NOMO-1 treated with DMSO at 0.1 percent for 48 hours (cell line): ENCODE data around the gene CSDE1.
A peak's percentile ranks its signal among the peaks of the same experiment; 100 is the strongest.

Source experiments
- DNase-seq: peaks from one replicate; lab custom pipeline; 2025; ENCODE audit not compliant: unreplicated experiment; lab: John Stamatoyannopoulos, UW

Gene CSDE1

DNA sequence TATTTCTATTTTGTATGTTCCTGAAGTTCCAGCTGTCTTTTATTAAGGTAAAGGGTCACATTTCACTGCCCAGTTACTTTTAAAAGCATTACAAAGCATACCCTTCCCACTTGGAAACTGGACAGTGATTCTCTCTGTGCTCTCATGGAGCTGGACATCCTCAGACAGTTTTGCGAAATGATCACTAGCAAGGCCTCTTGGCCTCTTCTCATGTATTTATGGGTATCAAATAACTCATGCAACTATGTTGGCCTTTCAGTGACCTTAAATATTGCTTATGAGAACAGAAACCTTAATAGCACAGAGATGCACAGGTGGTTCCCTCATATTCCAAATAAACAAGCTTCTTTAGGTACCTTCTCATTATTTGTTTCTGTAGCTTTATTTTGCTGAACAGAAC, 54.5 kb downstream of the CSDE1 start:
- no peak for DNase-seq

DNA sequence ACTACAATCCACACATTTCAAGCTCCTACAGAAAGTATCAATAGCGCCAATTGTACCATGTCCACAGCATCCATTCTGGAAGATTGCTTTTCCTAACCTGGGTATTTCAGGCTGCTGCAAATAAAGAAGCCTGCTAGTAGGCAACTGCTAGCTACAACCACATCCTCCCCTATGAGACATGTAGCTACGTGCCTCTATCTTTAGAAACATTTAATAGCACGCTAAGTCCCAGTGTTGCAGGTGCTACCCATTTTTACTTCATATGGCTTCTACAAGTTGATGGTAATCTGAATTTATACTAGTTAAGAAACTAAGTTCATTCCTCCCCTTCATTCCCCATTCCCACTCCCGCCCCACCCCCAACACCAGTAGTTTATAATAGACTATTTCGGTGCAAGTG, 55.0 kb downstream of the CSDE1 start:
- DNase-seq, result no peak

DNA sequence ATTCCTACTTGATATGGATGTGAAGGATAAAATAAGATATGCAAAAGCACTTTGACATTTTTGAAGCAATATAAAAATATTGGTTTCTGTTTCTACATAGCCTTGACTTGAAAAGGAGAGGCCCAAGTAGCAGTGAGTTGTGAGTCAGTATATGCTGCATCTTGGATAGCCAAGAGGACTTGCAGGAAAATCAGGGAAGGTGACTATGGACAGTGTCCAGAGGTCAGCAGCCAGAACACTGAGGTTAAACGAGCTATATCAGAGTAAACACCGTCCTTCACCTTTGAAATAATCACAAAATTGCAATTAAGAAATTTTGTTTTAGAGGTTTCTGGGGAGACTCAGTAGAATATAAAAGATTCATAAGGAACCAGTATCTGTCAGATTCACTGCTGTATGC, 55.9 kb downstream of the CSDE1 start:
- no peak for DNase-seq

DNA sequence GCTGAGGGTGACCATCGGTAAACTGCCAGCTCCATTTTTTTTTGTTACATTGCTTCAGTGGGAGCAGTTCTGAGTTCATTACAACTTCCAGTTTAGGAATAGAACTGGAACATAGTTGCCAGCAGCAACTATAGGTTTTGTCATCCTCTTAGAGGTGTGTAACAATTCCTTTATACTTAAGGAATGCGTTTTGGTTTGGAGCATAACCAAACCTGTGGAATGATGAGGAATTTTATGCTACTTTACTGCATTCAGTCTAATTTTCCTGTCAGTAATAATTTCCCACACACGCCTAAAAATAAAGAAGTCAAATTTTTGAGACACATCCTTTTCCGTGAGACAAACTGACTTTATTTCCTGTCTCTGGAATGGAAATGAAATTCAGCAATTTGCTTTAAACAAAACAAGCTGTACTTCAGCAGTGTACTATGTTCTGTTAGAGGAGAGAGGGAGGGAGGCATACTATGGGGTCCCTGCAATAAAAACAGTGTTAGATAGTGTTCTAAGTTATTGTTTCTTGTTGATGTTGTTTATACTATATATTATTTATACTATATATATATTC, 57.7 kb downstream of the CSDE1 start:
- no peak for DNase-seq

DNA sequence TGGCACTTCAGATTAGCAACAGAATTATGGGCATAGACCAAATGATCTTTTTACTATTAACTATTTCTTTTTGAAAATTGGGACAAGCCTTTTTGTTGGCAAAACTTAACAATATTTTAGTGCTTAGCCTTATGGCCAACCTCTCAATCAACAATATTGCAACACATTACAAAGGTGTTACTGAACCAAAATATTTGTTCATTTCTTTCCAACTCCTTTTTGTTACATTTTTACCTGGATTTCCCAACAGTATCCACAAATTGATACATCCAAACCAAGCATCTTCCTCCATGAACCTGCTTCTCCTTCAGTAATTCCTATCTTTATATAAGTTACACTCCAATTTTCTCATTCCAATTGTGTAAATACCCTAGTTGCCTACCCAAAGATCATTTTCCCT, 61.0 kb downstream of the CSDE1 start:
- no peak for DNase-seq

DNA sequence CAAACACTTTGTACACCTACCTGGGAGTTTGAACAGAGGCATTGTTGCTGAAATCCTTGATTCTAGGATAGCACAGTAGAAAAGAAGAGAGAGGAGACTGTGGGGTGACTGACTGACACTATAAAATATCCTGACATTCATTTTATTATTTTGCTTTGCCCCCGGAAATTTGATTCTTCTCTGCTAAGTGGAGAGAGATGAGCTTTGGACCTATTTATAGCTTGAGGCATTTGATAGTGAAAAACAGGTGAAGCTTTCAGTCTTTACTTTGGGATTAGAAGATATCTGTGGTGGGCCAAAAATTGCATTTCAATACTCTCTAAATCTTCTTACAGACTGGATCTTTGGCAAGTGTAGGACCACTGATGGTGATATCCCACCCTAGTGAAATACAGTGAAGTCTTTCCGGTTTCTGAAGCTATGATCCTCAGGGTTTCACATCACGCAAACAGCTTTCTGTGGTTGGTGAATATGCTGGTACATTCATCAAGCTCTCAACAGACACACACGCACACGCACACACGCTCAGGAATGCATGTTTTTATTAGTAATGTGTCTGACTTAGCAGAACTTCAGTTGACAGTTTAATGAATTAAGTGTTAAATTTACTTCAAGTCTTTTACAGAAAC, 62.2 kb downstream of the CSDE1 start, which contains the start of gene AMPD1:
AMPD1 (minus strand) TSS at position 117 of the 629 bp plus-strand sequence; CDS start at position 42, 75 bp downstream.
- DNase-seq, result no peak

DNA sequence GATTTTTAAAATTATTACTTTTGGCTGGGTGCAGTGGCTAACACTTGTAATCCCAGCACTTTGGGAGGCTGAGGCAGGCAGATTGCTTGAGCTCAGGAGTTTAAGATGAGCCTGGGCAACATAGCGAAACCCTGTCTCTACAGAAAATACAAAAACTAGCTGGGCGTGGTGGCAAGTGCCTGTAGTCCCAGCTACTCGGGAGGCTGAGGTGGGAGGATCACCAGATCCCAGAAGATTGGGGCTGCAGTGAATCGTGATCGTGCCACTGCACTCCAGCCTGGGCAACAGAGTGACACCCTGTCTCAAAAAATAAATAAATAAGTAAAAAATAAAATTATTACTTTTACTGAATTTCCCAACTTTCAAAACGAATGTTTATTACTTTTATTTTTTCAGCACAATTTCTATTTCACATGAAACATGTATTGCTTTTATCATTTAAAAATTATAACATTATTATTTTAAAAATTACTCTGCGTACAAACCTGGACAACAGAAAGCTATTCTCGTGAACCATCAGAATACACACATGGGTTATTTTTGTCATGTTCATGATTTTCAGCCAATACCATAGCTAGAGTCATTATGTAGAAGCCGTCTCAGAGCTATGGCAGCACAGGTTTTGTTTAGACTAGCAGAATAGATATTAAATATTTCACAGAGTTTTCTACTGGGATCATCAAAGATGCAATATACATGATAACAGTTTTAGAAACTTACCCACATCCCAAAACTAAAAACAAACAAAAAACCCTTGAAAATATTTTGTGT, 63.1 kb downstream of the CSDE1 start:
- DNase-seq, result no peak

DNA sequence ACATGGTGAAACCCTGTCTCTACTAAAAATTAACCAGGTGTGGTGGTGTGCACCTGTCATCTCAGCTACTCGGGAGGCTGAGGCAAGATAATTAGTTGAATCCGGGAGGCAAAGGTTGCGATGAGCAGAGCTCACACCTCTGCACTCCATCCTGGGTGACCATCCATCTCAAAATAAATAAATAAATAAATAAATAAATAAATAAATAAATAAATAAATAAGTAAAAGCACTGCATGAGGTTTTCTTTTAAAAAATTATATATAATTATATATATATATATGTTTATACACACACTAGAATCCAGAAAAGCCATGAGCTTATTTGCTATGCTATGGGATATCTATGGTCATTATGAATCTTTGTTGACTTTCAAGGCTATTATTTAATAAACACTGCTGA, 64.8 kb downstream of the CSDE1 start:
- DNase-seq, result no peak

DNA sequence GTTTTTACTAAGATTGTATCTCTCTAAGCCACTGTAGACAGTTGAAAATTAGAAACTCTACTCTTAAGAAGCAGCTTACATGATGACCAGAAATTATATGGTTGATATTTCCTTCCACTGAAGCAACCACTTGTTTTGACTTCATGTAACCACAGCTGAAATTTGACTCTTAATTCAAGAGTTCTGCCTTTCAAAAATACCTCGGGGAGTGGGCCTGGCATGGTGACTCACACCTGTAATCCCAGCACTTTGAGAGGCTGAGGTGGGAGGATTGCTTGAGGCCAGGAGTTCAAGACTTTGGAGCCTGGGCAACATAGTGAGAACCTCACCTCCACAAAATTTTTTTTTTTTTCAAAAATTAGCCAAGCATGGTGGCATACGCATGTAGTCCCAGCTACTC, 66.7 kb downstream of the CSDE1 start:
- DNase-seq, result no peak

DNA sequence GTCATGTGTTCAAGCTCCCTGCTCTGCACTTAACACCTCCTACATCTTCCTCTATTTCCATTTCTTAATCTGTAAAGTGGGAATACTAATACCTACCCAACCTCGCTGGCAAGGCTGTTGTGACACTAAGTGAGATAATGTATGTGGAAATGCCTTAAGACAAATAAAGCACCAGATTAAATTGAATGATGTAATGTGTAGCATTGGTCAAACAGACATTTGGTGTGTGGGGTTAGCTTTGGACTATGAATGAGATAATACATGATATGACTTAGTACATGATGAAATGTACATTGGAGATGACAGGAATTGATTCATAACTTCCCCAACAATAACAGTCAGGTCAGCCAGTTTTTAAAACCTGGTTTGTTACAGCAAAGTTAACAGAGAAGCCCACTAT, 67.6 kb downstream of the CSDE1 start:
- DNase-seq, result no peak

DNA sequence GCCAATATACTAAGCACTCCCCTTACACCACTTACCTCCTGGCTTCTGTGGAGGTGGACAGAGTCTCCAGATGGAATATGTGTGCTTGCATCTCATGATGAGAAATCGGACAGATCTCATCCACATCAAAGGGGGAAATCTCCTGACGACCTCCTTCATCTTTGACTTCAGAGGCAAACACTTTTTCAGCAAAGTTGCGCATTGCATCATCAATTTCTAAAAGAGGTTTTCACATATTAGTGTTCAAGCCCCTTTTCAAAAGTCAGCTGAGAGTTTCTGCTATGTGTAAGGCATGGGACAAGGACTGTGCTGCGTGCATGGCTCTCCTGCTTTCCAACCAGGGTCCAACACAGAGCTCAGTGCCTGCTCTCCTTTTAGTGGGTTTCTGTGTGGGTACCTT, 69.3 kb downstream of the CSDE1 start:
- DNase-seq, result no peak

DNA sequence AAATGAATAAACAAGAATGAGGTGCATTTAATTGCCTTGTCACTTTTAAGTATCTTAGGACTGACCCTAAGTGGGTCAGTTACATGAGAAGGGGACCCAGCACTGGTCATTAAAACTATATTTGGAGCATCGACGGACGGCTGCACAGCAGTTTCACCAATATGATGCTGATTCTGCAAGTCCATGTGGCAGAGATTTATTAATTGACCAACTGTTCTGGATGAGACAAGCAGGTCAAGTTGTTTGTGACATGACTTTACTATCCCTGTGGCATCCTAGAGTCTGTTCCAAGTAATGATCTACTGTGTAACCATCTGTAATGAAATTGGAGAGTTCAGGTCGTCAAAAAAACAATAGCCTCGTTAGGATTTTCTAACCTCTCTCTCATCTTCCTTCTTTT, 71.9 kb downstream of the CSDE1 start:
- DNase-seq, result no peak

DNA sequence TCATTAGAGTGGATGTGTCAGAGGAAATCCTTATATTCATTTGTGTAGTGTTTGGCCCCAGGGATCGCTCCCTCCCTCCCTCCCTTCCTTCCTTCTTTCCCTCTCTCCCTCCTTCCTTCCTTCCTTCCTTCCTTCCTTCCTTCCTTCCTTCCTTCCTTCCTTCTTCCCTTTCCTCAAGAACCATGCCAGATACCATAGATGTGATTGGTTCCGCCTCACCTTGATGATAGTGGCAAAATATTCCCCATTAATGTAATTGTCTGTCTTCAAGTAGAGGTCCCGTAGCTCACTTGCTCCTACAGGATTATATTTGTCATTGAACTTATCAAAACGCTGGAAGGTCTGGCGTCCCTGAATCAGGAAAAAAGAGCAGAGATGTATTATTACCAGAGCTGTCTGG, 80.1 kb downstream of the CSDE1 start:
- no peak for DNase-seq

DNA sequence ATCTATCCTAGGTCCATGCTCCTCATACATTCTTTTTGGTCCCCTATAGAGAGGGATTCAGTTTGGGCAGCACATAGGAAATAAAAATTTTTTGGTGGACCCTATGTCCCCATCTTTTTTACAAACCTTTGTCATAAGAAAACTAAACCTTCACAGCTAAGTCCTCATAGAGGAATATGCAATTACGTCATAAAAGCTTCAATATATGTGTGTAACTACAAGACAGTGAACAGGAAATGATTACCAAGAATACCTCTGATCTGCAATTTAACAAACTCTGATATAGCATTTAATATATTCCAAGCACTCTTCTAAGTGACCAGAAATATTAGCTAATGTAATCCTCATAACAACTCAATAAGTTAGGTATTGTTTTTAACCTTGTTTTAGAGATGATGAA, 81.7 kb downstream of the CSDE1 start:
- no peak for DNase-seq

DNA sequence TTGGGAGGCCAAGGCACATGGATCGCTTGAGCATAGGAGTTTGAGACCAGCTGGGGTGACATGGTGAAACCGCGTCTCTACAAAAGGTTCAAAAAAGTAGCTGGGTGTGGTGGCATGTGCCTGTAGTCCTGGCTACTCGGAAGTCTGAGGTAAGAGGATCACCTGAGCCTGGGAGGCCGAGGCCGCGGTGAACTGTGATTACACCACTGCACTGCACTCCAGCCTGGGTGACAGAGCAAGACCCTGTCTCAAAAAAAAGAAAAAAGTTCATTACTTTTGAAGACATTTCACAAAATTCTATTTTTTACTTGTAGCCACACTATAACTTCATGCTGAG, 85.9 kb downstream of the CSDE1 start:
- no peak for DNase-seq

DNA sequence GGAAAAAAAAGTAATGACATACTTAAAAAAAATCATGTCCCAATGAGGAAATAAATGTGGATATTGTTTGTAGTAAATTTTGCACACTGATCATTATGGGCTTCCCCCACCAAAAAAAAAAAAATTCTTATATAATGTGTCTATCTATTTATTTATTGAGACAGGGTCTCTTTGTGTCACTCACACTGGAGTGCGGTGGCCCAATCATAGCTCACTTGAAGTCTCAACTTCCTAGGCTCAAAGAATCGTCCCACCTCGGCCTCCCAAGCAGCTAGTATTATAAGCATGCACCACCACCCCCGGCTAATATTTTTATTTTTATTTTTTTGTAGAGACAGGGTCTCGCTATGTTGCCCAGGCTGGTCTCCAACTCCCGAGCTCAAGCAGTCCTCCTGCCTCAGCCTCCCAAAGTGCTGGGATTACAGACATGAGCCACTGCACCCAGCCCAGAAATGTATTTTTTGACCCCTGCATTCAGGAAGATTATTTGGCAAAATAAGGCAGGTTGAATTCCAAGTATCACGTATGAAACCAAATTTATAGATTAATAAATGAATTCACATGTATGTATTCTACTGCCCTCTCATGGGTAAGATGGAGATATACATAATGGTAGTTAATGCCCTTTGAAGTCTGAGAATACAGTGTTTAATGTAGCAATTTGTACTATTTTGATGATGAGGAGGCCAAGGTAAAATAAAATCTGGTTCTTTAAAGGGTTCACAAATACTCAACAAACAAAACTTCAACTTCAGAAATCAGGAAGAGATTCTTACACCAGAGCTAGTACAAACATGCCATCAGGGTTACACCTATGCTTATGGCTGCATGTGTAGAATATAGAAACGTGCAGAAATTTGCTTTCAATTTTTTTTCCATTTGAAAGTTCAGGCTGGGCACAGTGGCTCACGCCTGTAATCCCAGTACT, 86.5 kb downstream of the CSDE1 start:
- DNase-seq, result peak; percentile 11

DNA sequence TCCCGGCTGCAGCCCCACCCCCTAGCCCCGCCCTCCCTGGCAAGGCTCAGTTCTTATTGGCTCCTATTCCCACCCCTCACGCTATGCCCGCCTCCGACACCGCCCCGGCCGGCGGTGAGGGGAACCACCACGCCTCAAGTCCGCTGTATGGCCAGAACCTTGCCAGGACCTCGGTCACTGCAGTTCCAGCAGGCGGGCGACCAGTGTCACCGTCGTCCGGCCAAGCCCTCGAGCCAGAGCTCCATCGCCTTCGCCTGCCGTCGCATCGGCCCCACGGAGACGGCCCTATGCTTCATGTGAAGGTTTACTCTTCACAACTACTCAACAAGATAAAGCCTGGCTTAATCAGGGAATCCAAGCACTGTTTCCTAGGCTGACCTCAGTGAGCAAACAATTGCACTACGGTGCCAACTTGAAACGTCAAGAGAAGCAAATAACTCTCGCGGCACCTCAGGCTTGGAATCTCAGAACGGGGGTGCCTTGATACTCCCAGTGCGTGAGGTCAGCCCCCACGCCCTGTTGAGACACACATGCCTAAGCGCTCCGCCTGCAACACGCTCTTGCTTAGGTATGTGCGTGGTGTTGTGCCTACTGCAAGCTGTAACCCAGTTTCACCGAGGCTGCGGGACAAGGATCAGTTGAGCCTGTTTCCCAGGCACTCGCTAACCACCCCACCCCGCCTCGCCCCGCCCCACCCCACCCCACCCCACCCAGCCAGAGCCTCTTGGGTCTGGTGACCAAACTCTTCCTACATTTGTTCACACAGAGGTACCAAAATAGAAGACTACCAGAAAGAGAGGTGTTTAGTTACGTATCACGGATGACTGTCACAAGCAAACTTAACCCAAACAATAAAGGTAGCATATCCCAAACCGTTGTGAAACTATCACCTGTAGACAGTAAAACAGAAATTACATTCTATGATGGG, 87.4 kb downstream of the CSDE1 start:
- DNase-seq, result peak; percentile 72

DNA sequence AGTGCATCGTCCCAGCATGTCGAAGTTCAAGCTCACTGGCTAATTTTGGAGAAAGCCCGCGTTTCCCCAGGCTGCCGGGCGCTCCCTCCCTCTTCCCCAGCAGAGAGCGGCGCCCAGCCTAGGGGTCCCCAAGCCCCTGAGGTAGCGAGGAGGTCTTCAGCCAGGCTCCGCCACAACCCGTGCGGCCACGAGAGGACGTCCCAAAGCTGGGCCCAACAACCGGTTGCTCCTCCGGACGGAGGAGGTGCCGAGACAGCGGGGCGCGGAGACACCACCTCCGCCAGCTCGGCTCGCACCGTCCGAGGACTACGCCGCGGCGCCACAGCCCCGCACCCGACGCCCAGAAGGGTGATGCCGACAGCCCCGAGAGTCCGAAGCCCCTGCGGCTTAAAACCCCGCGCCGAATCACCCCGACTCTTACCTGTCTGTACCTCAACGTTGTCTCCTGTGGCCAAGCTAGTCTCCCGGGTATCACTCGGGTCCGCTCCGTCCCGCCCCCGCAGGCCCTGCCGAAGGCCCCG, 88.2 kb downstream of the CSDE1 start, which contains the start of gene DENND2C:
DENND2C (minus strand) TSS at position 488 of the 521 bp plus-strand sequence. CDS start 44,065 bp downstream, outside the sequence.
- no peak for DNase-seq

DNA sequence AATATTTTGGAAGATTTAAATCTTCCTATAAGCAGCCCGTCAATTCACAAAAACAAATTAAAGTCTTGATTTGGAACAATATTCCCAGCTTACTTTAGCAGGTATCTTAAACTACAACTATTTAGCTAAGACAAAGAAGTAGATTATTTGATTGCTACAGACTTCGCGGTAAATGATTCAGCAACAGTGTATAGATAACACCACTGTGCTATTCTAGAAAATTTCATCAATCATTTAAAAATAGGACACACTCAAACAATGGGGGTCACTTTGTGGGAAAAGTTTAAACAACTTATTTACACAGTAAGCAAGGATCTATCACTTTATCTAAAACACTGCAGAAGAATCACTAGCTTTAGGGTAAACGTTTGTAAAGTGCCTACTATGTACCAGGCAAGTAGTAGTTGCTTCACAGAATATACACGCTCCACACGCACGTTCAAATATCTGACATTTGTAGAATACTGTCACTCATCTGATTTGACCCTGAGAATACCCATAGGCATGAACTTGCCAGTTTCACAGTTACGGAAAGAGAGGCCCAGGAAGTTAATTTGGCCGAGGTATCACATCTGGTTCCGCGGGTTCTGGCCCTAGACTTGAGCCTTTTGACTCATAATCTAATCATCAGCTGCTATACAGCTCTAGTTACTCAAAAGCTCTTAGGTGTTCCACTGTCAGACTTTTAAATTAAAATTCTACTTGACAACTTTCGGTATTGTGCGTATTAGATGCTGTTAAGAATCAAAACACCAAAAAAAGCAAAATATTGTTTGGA, 88.8 kb downstream of the CSDE1 start:
- no peak for DNase-seq
